Measurements from ENCODE around the gene ANTXR1. TPM values are rescaled to one million over a fixed set of nuclear protein-coding genes. Genes with fewer than 3 reads are reported as not detected.

The ANTXR1 gene
- total RNA-seq, 1 experiment from 2014 or later, result 37.3 TPM

- Histone ChIP-seq H3K27me3 (ENCODE audit: insufficient read depth, low read length) (no peaks in the 10 kb centered on the region), H3K27ac (ENCODE audit: insufficient read length, low read depth, low read length) (no peak overlapping the region), H2BK5ac (ENCODE audit: insufficient read length, low read length) (no peak overlapping the region), H3K56ac (ENCODE audit: insufficient read length, low read depth, low read length) (no peak overlapping the region), H3T11ph (ENCODE audit: low read length) (no peak overlapping the region), H3K9ac (ENCODE audit: extremely low read depth, insufficient read length, low read length) (no peak overlapping the region), H4K8ac (replicated peaks; ENCODE audit: insufficient read length, low read depth, low read length) (no peak overlapping the region), H4K20me1 (ENCODE audit: control insufficient read depth, insufficient read depth, insufficient read length) (no peaks in the 10 kb centered on the region), H2BK20ac (ENCODE audit: low read depth, low read length, poor library complexity, severe bottlenecking) (no peak overlapping the region), H3K79me2 (ENCODE audit: insufficient read depth, low read length) (no peaks in the 10 kb centered on the region), H2AK5ac (ENCODE audit: insufficient read length, low read length) (no peak overlapping the region), H3K23me2 (ENCODE audit: insufficient read length, low read depth, low read length, poor library complexity, severe bottlenecking) (no peaks in the 10 kb centered on the region), H3K23ac (ENCODE audit: insufficient read length, low read depth, low read length) (no peak overlapping the region), H2BK15ac (ENCODE audit: low read depth, low read length) (no peak overlapping the region), H3K9me3 (ENCODE audit: control insufficient read depth, low read depth, low read length) (no peaks in the 10 kb centered on the region), H2BK120ac (ENCODE audit: low read depth, low read length, poor library complexity, severe bottlenecking) (no peak overlapping the region), H2BK12ac (ENCODE audit: insufficient read length, low read depth, low read length) (no peak overlapping the region), H4K5ac (ENCODE audit: insufficient read length, low read depth, low read length) (no peak overlapping the region), H2AFZ (ENCODE audit: low read length) (no peak overlapping the region), H3K18ac (ENCODE audit: insufficient read length, low read depth, low read length) (no peak overlapping the region), H4K91ac (ENCODE audit: insufficient read length, low read depth, low read length) (no peak overlapping the region), H3K14ac (ENCODE audit: insufficient read depth, low read length) (no peak overlapping the region), H3K4ac (ENCODE audit: low read depth, low read length) (no peak overlapping the region), H3K4me1 (ENCODE audit: insufficient read depth, low read length) (no peaks in the 10 kb centered on the region; the same call in 1 of the 2 replicates), H3K4me2 (ENCODE audit: insufficient read depth, insufficient read length, low read length) (no peak overlapping the region), H3K79me1 (ENCODE audit: insufficient read depth, low read depth, low read length, poor library complexity, severe bottlenecking) (no peaks in the 10 kb centered on the region)
- Mint-ChIP-seq H3K27ac (no peak overlapping the region), H3K27me3 (ENCODE audit: low read depth) (no peaks in the 10 kb centered on the region), H3K4me1 (no peaks in the 10 kb centered on the region), H3K4me3 (no peak overlapping the region), H3K9me3 (no peaks in the 10 kb centered on the region; a peak in 2 of 5 replicates), H3K36me3 (ENCODE audit: insufficient read depth in 1 of 3, low read depth in 3 of 3) (peaks cover 0 to 10% (median 8%) of the 10 kb centered on the region in 3 experiments; a peak in 6 of 7 replicates)
- no peak for DNase-seq
- TF ChIP-seq, protein P1, sequence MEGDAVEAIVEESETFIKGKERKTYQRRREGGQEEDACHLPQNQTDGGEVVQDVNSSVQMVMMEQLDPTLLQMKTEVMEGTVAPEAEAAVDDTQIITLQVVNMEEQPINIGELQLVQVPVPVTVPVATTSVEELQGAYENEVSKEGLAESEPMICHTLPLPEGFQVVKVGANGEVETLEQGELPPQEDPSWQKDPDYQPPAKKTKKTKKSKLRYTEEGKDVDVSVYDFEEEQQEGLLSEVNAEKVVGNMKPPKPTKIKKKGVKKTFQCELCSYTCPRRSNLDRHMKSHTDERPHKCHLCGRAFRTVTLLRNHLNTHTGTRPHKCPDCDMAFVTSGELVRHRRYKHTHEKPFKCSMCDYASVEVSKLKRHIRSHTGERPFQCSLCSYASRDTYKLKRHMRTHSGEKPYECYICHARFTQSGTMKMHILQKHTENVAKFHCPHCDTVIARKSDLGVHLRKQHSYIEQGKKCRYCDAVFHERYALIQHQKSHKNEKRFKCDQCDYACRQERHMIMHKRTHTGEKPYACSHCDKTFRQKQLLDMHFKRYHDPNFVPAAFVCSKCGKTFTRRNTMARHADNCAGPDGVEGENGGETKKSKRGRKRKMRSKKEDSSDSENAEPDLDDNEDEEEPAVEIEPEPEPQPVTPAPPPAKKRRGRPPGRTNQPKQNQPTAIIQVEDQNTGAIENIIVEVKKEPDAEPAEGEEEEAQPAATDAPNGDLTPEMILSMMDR (conservative IDR thresholded peaks at IDR 0.05), result no peak
Observed at GRCh38 chr2:69060938-69061501, 48.0 kb downstream of the ANTXR1 start.
